ENCODE results near the gene TMEM8B.

TMEM8B gene

GRCh38 chr9:35854091-35854762 is 25.2 kb downstream of the TMEM8B start:
- TF ChIP-seq CTCF (conservative IDR thresholded peaks at IDR 0.05; ENCODE audit: control insufficient read depth, insufficient read depth, low read depth, low read length), result no peak
- no peak for DNase-seq (ENCODE audit: low read depth)
- no peak overlapping the region for H3K4me3 ChIP-seq (ENCODE audit: control insufficient read depth, low read depth, low read length)

GRCh38 chr9:35856206-35856605 is 27.2 kb downstream of the TMEM8B start:
- no peak overlapping the region for H3K4me3 ChIP-seq (ENCODE audit: control insufficient read depth, low read depth, low read length)
- TF ChIP-seq CTCF (conservative IDR thresholded peaks at IDR 0.05; ENCODE audit: control insufficient read depth, insufficient read depth, low read depth, low read length), result no peak
- DNase-seq (ENCODE audit: low read depth), result no peak

DNA sequence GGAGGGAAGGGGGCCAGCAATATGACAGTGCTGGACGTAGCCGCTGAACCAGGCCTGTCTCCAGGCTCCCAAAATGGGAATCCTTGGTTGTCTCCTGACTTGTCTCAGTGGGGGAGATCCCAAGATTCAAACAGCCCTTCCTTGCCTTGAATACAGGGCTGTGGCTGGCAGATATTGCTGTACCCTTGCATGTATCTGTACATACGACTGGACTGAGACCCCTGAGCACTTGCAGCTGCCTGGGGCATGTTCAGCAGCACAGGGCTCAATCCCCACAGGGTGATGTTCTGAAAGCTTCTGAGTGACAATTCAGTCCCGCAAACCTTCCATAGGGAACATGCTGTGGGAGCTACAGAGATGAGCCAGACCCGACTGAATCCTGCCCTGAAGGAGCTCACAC is 27.9 kb downstream of the TMEM8B start:
- H3K4me3 ChIP-seq (ENCODE audit: control insufficient read depth, low read depth, low read length), result no peak overlapping the region
- no peak for DNase-seq (ENCODE audit: low read depth)
- no peak for TF ChIP-seq CTCF (conservative IDR thresholded peaks at IDR 0.05; ENCODE audit: control insufficient read depth, insufficient read depth, low read depth, low read length)

DNA sequence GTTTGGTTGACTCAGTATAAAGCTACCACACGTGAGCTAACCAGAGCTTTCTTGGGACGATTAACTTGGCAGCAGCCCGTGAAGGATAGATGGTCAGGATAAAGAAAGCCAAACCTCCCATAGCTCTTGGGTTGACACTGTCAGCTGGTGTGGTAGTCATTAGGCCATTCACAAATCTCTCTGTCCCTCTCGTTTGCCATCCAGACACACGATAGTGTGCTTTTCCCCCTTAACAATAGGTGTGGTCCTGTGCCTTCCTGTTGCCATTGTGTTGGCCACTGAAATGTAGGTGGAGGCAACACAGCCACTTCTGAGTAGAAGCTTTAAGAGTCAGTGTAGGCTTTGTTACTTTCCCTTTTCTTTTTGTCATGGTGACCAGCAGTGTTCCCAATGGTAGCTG is 29.4 kb downstream of the TMEM8B start:
- H3K4me3 ChIP-seq (ENCODE audit: control insufficient read depth, low read depth, low read length), result no peak overlapping the region
- DNase-seq (ENCODE audit: low read depth), result no peak
- no peak for TF ChIP-seq CTCF (conservative IDR thresholded peaks at IDR 0.05; ENCODE audit: control insufficient read depth, insufficient read depth, low read depth, low read length)

DNA sequence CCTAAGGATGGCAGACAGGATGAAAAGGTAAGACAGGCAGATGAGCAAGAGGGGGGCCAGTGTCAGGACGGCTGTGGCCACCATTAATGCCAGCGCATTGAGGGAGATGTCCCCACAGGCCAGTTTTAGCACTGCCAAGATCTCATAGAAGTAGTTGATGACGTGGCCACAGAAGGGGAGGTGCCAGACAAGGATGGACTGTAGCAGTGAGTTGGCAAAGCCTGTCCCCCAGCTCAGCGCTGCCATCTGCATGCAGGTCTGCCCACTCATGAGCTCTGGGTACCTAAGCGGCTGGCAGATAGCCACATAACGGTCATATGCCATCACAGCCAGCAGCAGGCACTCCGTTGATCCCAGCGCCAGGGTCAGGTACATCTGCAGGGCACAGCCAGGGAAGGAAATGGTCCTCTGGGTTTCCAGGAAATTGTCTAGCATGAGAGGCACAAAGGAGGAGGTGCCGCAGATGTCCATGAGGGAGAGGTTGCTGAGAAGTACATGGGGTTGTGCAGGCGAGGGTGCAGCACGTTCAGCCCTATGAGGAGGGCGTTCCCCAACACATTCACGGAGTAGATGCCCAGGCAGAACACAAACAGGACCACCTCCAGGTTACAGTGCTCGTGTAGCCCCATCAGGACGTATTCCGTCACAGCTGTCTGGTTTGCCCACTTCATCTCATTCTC is 30.4 kb downstream of the TMEM8B start:
- H3K4me3 ChIP-seq (ENCODE audit: control insufficient read depth, low read depth, low read length), result no peak overlapping the region
- TF ChIP-seq CTCF (conservative IDR thresholded peaks at IDR 0.05; ENCODE audit: control insufficient read depth, insufficient read depth, low read depth, low read length), result no peak
- DNase-seq (ENCODE audit: low read depth), result peak; percentile 46

DNA sequence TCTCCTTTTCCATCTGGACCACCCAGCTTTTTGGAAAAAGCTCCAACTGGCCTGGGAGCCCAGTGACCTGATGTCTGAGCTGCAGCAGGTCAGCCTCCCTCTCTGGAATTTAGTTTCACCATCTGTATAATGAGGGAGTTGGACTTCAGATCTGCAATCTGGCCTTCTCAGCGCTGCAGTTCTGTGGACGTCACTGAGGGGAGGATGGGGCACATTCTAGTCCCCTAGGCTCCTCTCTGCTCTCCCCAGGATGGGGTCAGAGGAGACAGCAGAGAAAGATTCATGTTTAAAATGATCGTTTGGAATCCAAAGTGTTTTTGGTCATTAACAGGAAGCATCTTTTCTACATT is 30.9 kb downstream of the TMEM8B start:
- no peak for DNase-seq (ENCODE audit: low read depth)
- TF ChIP-seq CTCF (conservative IDR thresholded peaks at IDR 0.05; ENCODE audit: control insufficient read depth, insufficient read depth, low read depth, low read length), result no peak
- no peak overlapping the region for H3K4me3 ChIP-seq (ENCODE audit: control insufficient read depth, low read depth, low read length)
